ENCODE data around the gene TMEM120A. TPM values are rescaled to one million over a fixed set of nuclear protein-coding genes. Genes with fewer than 3 reads are reported as not detected.

TMEM120A gene
- total RNA-seq, 5 donors from 2014 or later (not counting 1 experiment from before 2014, with no cell fraction given): 15.2 to 38.5 (median 34.4) TPM

DNA sequence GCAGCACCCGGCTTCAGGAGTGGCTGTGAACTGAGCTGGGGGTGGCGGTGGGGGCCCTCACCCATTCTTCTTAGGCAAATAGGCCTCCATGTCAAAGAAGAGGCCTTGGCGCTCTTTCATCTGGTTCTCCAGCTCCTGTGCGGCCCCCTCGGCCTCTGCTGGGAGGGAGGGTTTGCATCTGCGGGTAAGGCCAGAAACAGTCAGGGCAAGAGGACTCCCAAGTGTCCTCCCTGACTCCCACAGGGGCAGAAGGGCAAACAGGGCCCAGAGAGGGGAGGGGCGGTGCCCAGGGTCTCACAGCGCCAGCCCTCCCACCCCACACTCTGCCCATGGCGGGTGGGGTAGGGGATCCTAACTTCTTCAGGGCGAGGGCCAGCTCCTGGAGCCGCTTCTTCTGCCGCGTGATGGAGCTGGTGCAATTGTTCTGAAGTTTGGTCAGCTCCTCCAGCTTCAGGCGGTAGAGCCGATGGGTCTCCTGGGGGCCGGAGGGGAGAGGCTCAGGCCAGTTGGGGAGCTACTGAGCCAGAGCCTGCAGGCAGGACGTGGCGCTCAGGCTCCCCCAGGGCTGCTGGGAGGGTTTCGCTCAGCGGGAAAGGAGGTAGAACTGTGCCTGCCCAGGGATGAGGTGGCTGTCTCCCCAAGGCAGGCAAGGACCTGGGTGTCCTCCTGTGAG, 2.2 kb downstream of the TMEM120A start:
- Histone ChIP-seq H3K4me1 (ENCODE audit: control insufficient read depth in 1 of 2, extremely low read depth in 1 of 2, insufficient read depth in 2 of 2, low read length in 2 of 2) (peaks cover 2 to 38% of the 10 kb centered on the region in 2 experiments), H3K4me3 (ENCODE audit: control insufficient read depth in 1 of 2, extremely low read depth in 1 of 2, low read length in 1 of 2) (no peak overlapping the region), H3K27ac (ENCODE audit: low read length) (no peak overlapping the region), H3K9me3 (no peaks in the 10 kb centered on the region), H3K27me3 (replicated peaks in 1 of 2; ENCODE audit: control insufficient read depth in 2 of 2, extremely low read depth in 1 of 2, insufficient read depth in 2 of 2, low read length in 1 of 2) (no peaks in the 10 kb centered on the region), H3K36me3 (ENCODE audit: control insufficient read depth in 2 of 2, extremely low read depth in 1 of 2, insufficient read depth in 1 of 2, low read length in 1 of 2) (peaks cover 4 to 5% of the 10 kb centered on the region in 2 donors)
- Mint-ChIP-seq H3K27ac (no peak overlapping the region), H3K9me3 (no peaks in the 10 kb centered on the region), H3K4me3 (peak overlapping the region in 1 of 3 donors; percentile 9), H3K27me3 (no peaks in the 10 kb centered on the region), H3K36me3 (peaks cover 11% of the 10 kb centered on the region), H3K4me1 (peaks cover 24 to 41% (median 35%) of the 10 kb centered on the region in 3 donors)
- no peak for DNase-seq
- CTCF ChIA-PET: no interaction called here
- POLR2A ChIA-PET: no interaction called here
- no peak for ATAC-seq (replicated peaks in 1 of 4)
- 98% methylated on average over 9 of the region's 20 CpGs for WGBS (ENCODE audit: insufficient coverage)

DNA sequence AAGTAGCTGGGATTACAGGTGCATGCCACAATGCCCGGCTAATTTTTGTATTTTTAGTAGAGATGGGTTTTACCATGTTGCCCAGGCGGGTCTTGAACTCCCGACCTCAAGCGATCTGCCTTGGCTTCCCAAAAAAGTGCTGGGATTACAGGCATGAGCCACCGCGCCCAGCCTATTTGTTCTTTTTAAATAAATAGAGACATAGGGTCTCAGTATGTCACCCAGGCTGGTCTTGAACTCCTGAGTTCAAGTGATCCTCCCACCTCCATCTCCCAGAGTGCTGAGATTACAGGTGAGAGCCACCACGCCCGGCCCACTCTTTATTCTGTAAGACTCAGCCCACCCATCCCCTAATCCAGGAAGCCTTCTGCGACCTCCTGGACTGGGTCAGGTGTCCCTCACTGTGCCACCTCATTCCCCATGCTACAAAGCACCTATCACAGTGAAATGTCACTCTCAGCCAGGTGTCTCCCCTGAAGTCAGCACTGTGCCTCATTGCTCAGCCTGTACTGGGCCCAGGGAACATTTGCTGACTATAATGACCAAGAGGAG, 2.8 kb downstream of the TMEM120A start:
- Histone ChIP-seq H3K27me3 (replicated peaks in 1 of 2; ENCODE audit: control insufficient read depth in 2 of 2, extremely low read depth in 1 of 2, insufficient read depth in 2 of 2, low read length in 1 of 2) (no peaks in the 10 kb centered on the region), H3K27ac (ENCODE audit: low read length) (no peak overlapping the region), H3K4me1 (ENCODE audit: control insufficient read depth in 1 of 2, extremely low read depth in 1 of 2, insufficient read depth in 2 of 2, low read length in 2 of 2) (peaks cover 2 to 35% of the 10 kb centered on the region in 2 experiments), H3K9me3 (no peaks in the 10 kb centered on the region), H3K36me3 (ENCODE audit: control insufficient read depth in 2 of 2, extremely low read depth in 1 of 2, insufficient read depth in 1 of 2, low read length in 1 of 2) (peaks cover 7 to 11% of the 10 kb centered on the region in 2 donors), H3K4me3 (ENCODE audit: control insufficient read depth in 1 of 2, extremely low read depth in 1 of 2, low read length in 1 of 2) (no peak overlapping the region)
- H3K4me1 Mint-ChIP-seq: peaks cover 18 to 35% (median 29%) of the 10 kb centered on the region in 3 donors
- ATAC-seq (replicated peaks in 1 of 4) (no peak), DNase-seq (no peak)
- 94% methylated on average over 4 of the region's 9 CpGs for WGBS (ENCODE audit: insufficient coverage)
- no peak overlapping the region for H3K27ac Mint-ChIP-seq
- POLR2A ChIA-PET: no interaction called here
- peaks cover 13% of the 10 kb centered on the region for H3K36me3 Mint-ChIP-seq
- CTCF ChIA-PET: no interaction called here
- H3K9me3 Mint-ChIP-seq: no peaks in the 10 kb centered on the region
- peak overlapping the region in 1 of 3 donors; percentile 9 for H3K4me3 Mint-ChIP-seq
- no peaks in the 10 kb centered on the region for H3K27me3 Mint-ChIP-seq

DNA sequence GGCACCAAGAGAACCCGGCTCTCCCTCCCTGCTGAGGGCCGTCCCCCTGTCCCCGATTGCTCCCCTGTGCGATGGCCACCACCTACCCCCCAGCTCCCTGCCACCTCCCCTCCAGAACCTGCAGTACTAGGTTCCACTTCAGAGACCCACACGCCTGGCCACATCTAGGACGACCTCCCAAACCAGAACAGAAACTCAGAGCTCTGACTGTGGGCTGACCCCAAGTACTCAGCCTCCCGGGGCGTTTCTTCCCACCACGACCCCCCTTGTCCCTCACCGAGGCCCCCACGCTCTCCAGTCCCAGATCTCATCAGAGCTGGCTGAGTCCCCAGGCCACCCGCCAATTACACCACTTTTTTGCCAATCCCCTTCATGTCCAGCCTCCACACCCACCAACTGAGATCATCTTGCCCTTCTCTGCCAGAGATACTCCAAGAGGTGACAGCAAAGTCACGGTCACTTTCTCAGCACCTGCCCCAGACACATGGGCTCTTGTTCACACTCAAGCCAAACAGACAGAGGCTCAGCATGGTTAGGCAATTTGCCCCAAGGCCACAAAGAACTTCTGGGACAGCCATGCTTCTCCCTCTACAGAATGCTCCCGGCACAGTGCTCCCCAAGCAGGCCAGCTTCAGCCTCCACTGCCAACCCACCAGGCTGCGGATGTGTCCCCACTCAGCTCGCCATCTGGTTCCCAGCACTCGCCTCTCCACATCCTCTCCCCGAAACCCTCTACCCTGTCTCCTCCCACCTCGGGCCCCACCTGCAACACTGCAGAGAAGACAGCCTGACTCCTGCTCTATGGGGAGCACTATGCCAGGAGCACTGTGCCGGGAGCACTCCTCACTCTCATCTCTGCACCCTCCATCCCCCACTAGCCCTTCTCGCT, 4.7 kb downstream of the TMEM120A start:
- Mint-ChIP-seq H3K27me3 (no peaks in the 10 kb centered on the region), H3K27ac (peak overlapping the region in 1 of 2 donors; percentile 34), H3K4me1 (peaks cover 12 to 24% (median 23%) of the 10 kb centered on the region in 3 donors), H3K9me3 (no peaks in the 10 kb centered on the region), H3K36me3 (peaks cover 10% of the 10 kb centered on the region), H3K4me3 (no peak overlapping the region)
- no peaks in the 10 kb centered on the region for H3K9me3 ChIP-seq
- H3K36me3 ChIP-seq (ENCODE audit: control insufficient read depth in 2 of 2, extremely low read depth in 1 of 2, insufficient read depth in 1 of 2, low read length in 1 of 2): peaks cover 16 to 26% of the 10 kb centered on the region in 2 donors
- ChIA-PET CTCF (interaction anchor here in 1 of 2 donors (0.5 kb wide), 1 partner anchor 317 kb away, joined by 4 read pairs; no protein-coding TSS in a partner anchor), POLR2A (no interaction called here)
- 77% methylated on average over 21 of the region's 21 CpGs for WGBS (ENCODE audit: insufficient coverage)
- H3K27ac ChIP-seq (ENCODE audit: low read length): no peak overlapping the region
- H3K27me3 ChIP-seq (replicated peaks in 1 of 2; ENCODE audit: control insufficient read depth in 2 of 2, extremely low read depth in 1 of 2, insufficient read depth in 2 of 2, low read length in 1 of 2): no peaks in the 10 kb centered on the region
- no peak for DNase-seq
- ATAC-seq (replicated peaks in 1 of 4): no peak
- no peak overlapping the region for H3K4me3 ChIP-seq (ENCODE audit: control insufficient read depth in 1 of 2, extremely low read depth in 1 of 2, low read length in 1 of 2)
- peaks cover 0 to 28% of the 10 kb centered on the region in 2 experiments for H3K4me1 ChIP-seq (ENCODE audit: control insufficient read depth in 1 of 2, extremely low read depth in 1 of 2, insufficient read depth in 2 of 2, low read length in 2 of 2)

DNA sequence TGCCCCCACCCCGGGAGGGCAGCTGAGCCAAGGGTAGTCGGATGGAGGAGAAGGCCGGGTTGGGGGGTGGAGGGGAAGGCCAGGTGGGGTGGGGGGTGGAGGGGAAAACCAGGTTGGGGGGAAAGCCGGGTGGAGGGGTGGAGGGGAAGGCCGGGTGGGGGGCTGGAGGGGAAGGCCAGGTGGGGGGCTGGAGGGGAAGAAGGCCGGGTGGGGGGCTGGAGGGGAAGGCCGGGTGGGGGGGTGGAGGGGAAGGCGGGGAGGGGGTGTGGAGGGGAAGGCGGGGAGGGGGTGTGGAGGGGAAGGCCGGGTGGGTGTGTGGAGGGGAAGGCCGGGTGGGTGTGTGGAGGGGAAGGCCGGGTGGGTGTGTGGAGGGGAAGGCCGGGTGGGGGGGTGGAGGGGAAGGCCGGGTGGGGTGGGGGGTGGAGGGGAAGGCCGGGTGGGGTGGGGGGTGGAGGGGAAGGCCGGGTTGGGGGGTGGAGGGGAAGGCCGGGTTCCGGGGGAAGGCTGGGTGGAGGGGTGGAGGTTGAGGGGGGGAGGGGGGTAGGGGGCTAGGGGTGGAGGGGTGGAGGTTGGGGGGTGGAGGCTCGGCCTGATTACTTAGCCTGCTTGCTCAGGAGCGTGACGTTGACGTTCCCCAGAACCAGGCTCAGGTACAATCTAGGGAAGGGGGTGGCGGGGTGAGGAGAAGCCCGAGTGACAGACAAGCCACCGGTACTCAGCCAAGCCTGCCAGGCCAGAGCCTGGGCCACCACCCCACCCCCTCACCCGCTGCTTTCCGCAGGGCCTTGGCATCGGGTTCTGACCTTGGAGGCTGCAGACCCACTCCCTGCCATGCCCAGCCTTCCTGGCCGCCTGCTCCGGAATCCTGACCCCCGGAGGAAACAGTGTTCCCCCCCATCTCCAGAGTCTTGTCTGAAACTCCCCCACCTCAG, 5.6 kb downstream of the TMEM120A start:
- no peak for ATAC-seq (replicated peaks in 1 of 4)
- WGBS (ENCODE audit: insufficient coverage): 94% methylated on average over 6 of the region's 31 CpGs
- H3K4me1 Mint-ChIP-seq: peaks cover 11 to 24% (median 23%) of the 10 kb centered on the region in 3 donors
- H3K27ac Mint-ChIP-seq: no peak overlapping the region
- peaks cover 25 to 35% of the 10 kb centered on the region in 2 donors for H3K36me3 ChIP-seq (ENCODE audit: control insufficient read depth in 2 of 2, extremely low read depth in 1 of 2, insufficient read depth in 1 of 2, low read length in 1 of 2)
- no peaks in the 10 kb centered on the region for H3K9me3 ChIP-seq
- H3K27me3 Mint-ChIP-seq: no peaks in the 10 kb centered on the region
- peaks cover 10% of the 10 kb centered on the region for H3K36me3 Mint-ChIP-seq
- CTCF ChIA-PET: interaction anchor here in 1 of 2 donors (0.5 kb wide), 1 partner anchor 318 kb away, joined by 4 read pairs; no protein-coding TSS in a partner anchor
- no peaks in the 10 kb centered on the region for H3K9me3 Mint-ChIP-seq
- H3K4me3 ChIP-seq (ENCODE audit: control insufficient read depth in 1 of 2, extremely low read depth in 1 of 2, low read length in 1 of 2): no peak overlapping the region
- H3K27me3 ChIP-seq (replicated peaks in 1 of 2; ENCODE audit: control insufficient read depth in 2 of 2, extremely low read depth in 1 of 2, insufficient read depth in 2 of 2, low read length in 1 of 2): no peaks in the 10 kb centered on the region
- H3K27ac ChIP-seq (ENCODE audit: low read length): no peak overlapping the region
- POLR2A ChIA-PET: no interaction called here
- no peak overlapping the region for H3K4me3 Mint-ChIP-seq
- peaks cover 0 to 22% of the 10 kb centered on the region in 2 experiments for H3K4me1 ChIP-seq (ENCODE audit: control insufficient read depth in 1 of 2, extremely low read depth in 1 of 2, insufficient read depth in 2 of 2, low read length in 2 of 2)
- peak in 2 of 35 experiments; percentile 20 to 48 for DNase-seq

DNA sequence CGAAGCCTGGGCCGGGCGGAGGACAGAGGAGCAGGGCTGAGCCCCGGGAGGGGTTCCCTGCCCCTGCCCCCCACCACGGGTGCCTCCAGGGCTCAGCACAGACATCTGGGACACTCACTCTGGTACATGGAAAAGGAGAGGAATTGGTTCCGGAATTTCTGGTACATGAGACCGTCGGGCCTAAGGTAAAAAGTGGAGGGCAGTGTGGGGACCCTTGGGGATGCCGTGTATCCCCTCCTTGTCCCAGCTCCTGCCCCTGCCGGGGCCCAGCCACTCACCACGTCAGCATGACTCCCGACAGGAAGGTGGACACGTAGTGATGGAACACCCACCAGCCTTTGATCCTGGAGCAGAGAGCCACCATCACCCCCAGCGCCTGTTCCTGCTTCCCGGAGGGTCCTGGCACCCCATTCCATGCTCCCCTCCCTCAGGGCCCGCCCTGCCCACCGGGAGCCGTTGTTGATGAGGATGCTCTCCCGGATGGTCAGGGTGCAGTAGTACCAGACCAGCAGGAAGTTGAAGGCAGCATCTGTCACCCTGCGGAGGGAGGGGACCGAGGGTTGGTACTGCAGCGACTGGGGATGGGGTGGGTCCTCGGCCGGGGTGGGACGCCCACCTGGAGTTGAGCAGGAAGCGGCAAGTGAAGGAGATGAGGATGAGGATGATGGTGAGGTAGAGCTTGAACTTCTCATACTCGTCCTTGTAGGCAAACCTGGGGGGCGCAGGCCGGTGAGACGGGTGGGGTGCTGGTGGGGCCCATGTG, 6.4 kb downstream of the TMEM120A start:
- Histone ChIP-seq H3K9me3 (no peaks in the 10 kb centered on the region), H3K27ac (ENCODE audit: low read length) (no peak overlapping the region), H3K4me1 (ENCODE audit: control insufficient read depth in 1 of 2, extremely low read depth in 1 of 2, insufficient read depth in 2 of 2, low read length in 2 of 2) (peaks cover 0 to 14% of the 10 kb centered on the region in 2 experiments), H3K27me3 (replicated peaks in 1 of 2; ENCODE audit: control insufficient read depth in 2 of 2, extremely low read depth in 1 of 2, insufficient read depth in 2 of 2, low read length in 1 of 2) (no peaks in the 10 kb centered on the region), H3K4me3 (ENCODE audit: control insufficient read depth in 1 of 2, extremely low read depth in 1 of 2, low read length in 1 of 2) (no peak overlapping the region), H3K36me3 (ENCODE audit: control insufficient read depth in 2 of 2, extremely low read depth in 1 of 2, insufficient read depth in 1 of 2, low read length in 1 of 2) (peaks cover 27 to 40% of the 10 kb centered on the region in 2 donors)
- H3K27ac Mint-ChIP-seq: no peak overlapping the region
- CTCF ChIA-PET: no interaction called here
- no peak overlapping the region for H3K4me3 Mint-ChIP-seq
- POLR2A ChIA-PET: no interaction called here
- H3K27me3 Mint-ChIP-seq: no peaks in the 10 kb centered on the region
- peaks cover 10% of the 10 kb centered on the region for H3K36me3 Mint-ChIP-seq
- no peak for DNase-seq
- ATAC-seq (replicated peaks in 1 of 4): no peak
- H3K4me1 Mint-ChIP-seq: peaks cover 6 to 17% (median 15%) of the 10 kb centered on the region in 3 donors
- WGBS (ENCODE audit: insufficient coverage): 94% methylated on average over 16 of the region's 30 CpGs
- H3K9me3 Mint-ChIP-seq: no peaks in the 10 kb centered on the region
